ENCODE results near the gene MSRB1. TPM values are rescaled to one million over a fixed set of nuclear protein-coding genes. Genes with fewer than 3 reads are reported as not detected.

MSRB1 gene
- total and polyA plus RNA-seq, 2 donors (not counting 1 experiment from before 2014, with no cell fraction given) = 8.5 to 17.5 TPM

DNA sequence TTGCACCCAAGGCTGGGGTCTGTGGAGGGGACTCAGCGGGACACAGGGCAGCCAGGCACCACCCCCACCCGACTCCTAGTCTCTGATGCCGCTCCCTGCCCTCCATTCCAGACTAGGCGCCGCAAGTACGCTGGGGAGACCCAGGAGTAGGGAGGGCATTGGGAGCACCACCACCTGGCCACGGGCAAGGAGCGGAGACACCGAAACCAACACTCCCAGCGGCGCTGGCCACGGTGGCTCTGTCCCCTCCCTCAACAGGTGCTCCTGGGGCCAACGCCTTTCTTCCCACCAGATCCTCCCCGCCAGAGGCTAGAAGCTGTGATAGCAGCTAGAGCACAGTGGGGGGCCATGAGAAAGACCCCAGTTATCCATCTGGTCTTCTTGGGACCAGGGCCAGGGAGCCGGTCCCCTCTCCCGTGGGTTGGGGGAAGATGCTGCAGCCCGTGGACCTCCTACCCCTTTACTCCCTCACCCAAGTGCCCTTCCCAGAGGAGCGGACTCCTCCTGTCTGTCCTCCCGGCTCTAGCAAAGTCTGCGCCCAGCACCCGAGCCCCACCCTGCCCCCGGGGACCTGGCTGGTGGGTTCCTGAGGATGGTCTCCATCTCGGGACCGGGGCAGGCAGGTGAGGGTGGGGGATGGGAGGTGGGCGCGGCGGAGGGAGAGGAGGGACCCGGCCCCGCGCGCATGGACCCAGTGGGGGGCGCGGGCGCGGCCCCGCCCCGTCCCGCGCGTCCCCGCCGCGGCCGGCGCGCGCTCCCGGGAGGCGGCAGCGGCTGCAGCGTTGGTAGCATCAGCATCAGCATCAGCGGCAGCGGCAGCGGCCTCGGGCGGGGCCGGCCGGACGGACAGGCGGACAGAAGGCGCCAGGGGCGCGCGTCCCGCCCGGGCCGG lies 46.5 kb upstream of the MSRB1 start, which contains the start of gene SYNGR3:
Gene SYNGR3 (plus strand): TSS at position 762 of the 892 bp plus-strand sequence. CDS start 133 bp downstream, outside the sequence.
- no peaks in the 10 kb centered on the region for H3K79me2 ChIP-seq (ENCODE audit: control insufficient read depth, insufficient read depth, low read length)
- H3K4me1 Mint-ChIP-seq = peaks cover 43% of the 10 kb centered on the region
- peaks cover 31 to 46% of the 10 kb centered on the region in 2 donors for H3K4me1 ChIP-seq (ENCODE audit: control insufficient read depth in 2 of 2, insufficient read depth in 2 of 2, low read length in 2 of 2)
- H3K27ac Mint-ChIP-seq = peak within 1 kb of the TSS; percentile 97
- peak within 1 kb of the TSS; percentile 91 for H3K4me3 Mint-ChIP-seq
- DNase-seq (peak; percentile 65), ATAC-seq (ENCODE audit: low read depth) (no peak)
- ChIA-PET POLR2A (interaction anchor here (1.1 kb wide), 1 partner anchor 166 kb away, joined by 3 read pairs; the partner anchor contains the start of gene TRAF7), CTCF (interaction anchor here (1.1 kb wide), 1 partner anchor 25 kb away, joined by 3 read pairs; the partner anchor contains the start of gene RPS2)
- peaks cover 0 to 13% (median 0%) of the 10 kb centered on the region in 3 donors for H3K9me3 ChIP-seq (ENCODE audit: control extremely low read depth in 1 of 3, control insufficient read depth in 2 of 3, insufficient read depth in 1 of 3, low read length in 2 of 3)
- no peak for TF ChIP-seq EZH2 (IDR thresholded peaks at IDR 0.05; ENCODE audit: borderline replicate concordance, insufficient read depth, low read depth, low read length, poor library complexity, severe bottlenecking)
- TF ChIP-seq, protein P1, sequence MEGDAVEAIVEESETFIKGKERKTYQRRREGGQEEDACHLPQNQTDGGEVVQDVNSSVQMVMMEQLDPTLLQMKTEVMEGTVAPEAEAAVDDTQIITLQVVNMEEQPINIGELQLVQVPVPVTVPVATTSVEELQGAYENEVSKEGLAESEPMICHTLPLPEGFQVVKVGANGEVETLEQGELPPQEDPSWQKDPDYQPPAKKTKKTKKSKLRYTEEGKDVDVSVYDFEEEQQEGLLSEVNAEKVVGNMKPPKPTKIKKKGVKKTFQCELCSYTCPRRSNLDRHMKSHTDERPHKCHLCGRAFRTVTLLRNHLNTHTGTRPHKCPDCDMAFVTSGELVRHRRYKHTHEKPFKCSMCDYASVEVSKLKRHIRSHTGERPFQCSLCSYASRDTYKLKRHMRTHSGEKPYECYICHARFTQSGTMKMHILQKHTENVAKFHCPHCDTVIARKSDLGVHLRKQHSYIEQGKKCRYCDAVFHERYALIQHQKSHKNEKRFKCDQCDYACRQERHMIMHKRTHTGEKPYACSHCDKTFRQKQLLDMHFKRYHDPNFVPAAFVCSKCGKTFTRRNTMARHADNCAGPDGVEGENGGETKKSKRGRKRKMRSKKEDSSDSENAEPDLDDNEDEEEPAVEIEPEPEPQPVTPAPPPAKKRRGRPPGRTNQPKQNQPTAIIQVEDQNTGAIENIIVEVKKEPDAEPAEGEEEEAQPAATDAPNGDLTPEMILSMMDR (IDR thresholded peaks at IDR 0.05) = no peak
- H3K36me3 ChIP-seq (replicated peaks in 1 of 2; ENCODE audit: control extremely low read depth in 1 of 2, control insufficient read depth in 1 of 2, extremely low read depth in 1 of 2, insufficient read depth in 2 of 2, low read length in 1 of 2) = peaks cover 0 to 10% of the 10 kb centered on the region in 2 experiments
- no peaks in the 10 kb centered on the region for H4K20me1 ChIP-seq (ENCODE audit: control insufficient read depth, insufficient read depth, low read length, poor library complexity, severe bottlenecking)
- 10% methylated on average over 60 of the region's 67 CpGs for WGBS (ENCODE audit: insufficient coverage)
- H3K27ac ChIP-seq (ENCODE audit: low read length in 2 of 2) = peak within 1 kb of the TSS; percentile 86 to 92
- intact Hi-C loops (cut with micrococcal nuclease) = loop anchor here (2.0 to 10.0 kb wide), 3 partner anchors 25 to 788 kb away; partner anchors contain the start of genes ELOB, MSRB1 and RPS2
- peak within 1 kb of the TSS; percentile 56 for H2AFZ ChIP-seq (ENCODE audit: insufficient read depth, low read depth, low read length, poor library complexity, severe bottlenecking)
- no peaks in the 10 kb centered on the region for H3K9me3 Mint-ChIP-seq (ENCODE audit: insufficient read depth)
- peak within 1 kb of the TSS; percentile 90 for H3K9ac ChIP-seq (ENCODE audit: low read length)
- peak within 1 kb of the TSS; percentile 100 for H3K4me2 ChIP-seq (replicated peaks; ENCODE audit: low read depth, low read length, poor library complexity, severe bottlenecking)
- H3K4me3 ChIP-seq (ENCODE audit: control extremely low read depth in 1 of 5, extremely low read depth in 1 of 5, insufficient read depth in 1 of 5, low read depth in 2 of 5, low read length in 4 of 5) = peak within 1 kb of the TSS in 4 of 5 experiments; percentile 65 to 93 (median 69)
- no peaks in the 10 kb centered on the region for H3K27me3 ChIP-seq (replicated peaks in 1 of 4; ENCODE audit: control extremely low read depth in 1 of 4, control insufficient read depth in 3 of 4, insufficient read depth in 4 of 4, low read length in 3 of 4)
- no peaks in the 10 kb centered on the region for H3K27me3 Mint-ChIP-seq
